MCF 10A (cell line): ENCODE measurements around the gene GMPR2. TPM values are rescaled to one million over a fixed set of nuclear protein-coding genes. Genes with fewer than 3 reads are reported as not detected.

Source experiments
- BruUV-seq: library from RNA; stranded (reverse); fragments of 400-500 nt; replicated peaks from 2 replicates; lab custom pipeline; 2021; lab: Mats Ljungman, UMichigan
- CTCF ChIA-PET: fragments of 300-600 bp; sonication (Branson Sonifier 250); formaldehyde crosslinking; extraction: SDS; loops from one replicate; lab custom pipeline; 2021; ENCODE audit warnings: antibody characterized with exemption, inconsistent platforms; lab: Yijun Ruan, JAX
- POLR2A ChIA-PET: fragments of 300-600, 350-650 bp; sonication (Branson Sonifier 250); formaldehyde crosslinking; extraction: SDS; loops from one replicate; lab custom pipeline; 2020; ENCODE audit warnings: antibody characterized with exemption, inconsistent platforms; lab: Yijun Ruan, JAX
- DNase-seq: peaks from one replicate; pipeline ENCODE4 v3.0.0-alpha.2; 2018; ENCODE audit not compliant: unreplicated experiment
- H3K27ac Mint-ChIP-seq: one replicate; pipeline ENCODE4 v1.8.0; 2022; ENCODE audit warnings: mild to moderate bottlenecking, low read depth, mixed read lengths; ENCODE audit not compliant: unreplicated experiment
- H3K27me3 Mint-ChIP-seq: one replicate; pipeline ENCODE4 v1.8.0; 2022; ENCODE audit warnings: mixed read lengths; ENCODE audit not compliant: insufficient read depth, unreplicated experiment
- H3K36me3 Mint-ChIP-seq: one replicate; pipeline ENCODE4 v1.8.0; 2022; ENCODE audit warnings: mild to moderate bottlenecking, moderate library complexity, mixed read lengths; ENCODE audit not compliant: insufficient read depth, unreplicated experiment
- H3K4me1 Mint-ChIP-seq: one replicate; pipeline ENCODE4 v1.8.0; 2022; ENCODE audit warnings: mixed read lengths; ENCODE audit not compliant: insufficient read depth, unreplicated experiment
- H3K4me3 Mint-ChIP-seq: one replicate; pipeline ENCODE4 v1.8.0; 2022; ENCODE audit warnings: mild to moderate bottlenecking, moderate library complexity, mixed read lengths; ENCODE audit not compliant: unreplicated experiment
- H3K9me3 Mint-ChIP-seq: one replicate; pipeline ENCODE4 v1.8.0; 2022; ENCODE audit warnings: mixed read lengths; ENCODE audit not compliant: unreplicated experiment
- CTCF ChIP-seq: fragments of 200-600 bp; IDR thresholded peaks from one replicate; pipeline ENCODE4 v1.8.0; 2022; ENCODE audit warnings: antibody characterized with exemption, mild to moderate bottlenecking; ENCODE audit not compliant: unreplicated experiment
- intact Hi-C: fragments of 100-400 bp; cut with micrococcal nuclease; formaldehyde crosslinking; loops from 2 replicates; pipeline ENCODE4 v1.14.1; 2022
- total RNA-seq: library from RNA; stranded (reverse); gene quantifications from 2 replicates; pipeline ENCODE4 v1.2.3, GENCODE V29; 2022

GMPR2 gene
- total RNA-seq, 1 experiment from 2014 or later: 77.3 TPM

GRCh38 chr14:24260780-24261157 lies 28.0 kb downstream of the GMPR2 start:
- H3K4me3 Mint-ChIP-seq: no peak overlapping the region
- TF ChIP-seq CTCF: no peak
- H3K36me3 Mint-ChIP-seq: peaks cover 18% of the 10 kb centered on the region
- CTCF ChIA-PET: interaction anchor here (0.6 to 32.3 kb wide), 4 partner anchors 19 to 45 kb away, joined by 3 to 457 read pairs (median 198); partner anchors contain the start of genes DHRS1, MDP1, NOP9 and TINF2
- intact Hi-C loops: no loop called here
- POLR2A ChIA-PET: interaction anchor here (0.6 to 7.2 kb wide), 5 partner anchors 11 to 45 kb away, joined by 3 to 62 read pairs (median 10); partner anchors contain the start of genes DHRS1, MDP1, NOP9 and RABGGTA
- H3K27ac Mint-ChIP-seq: peak overlapping the region; percentile 79
- no peak for DNase-seq
- no peaks in the 10 kb centered on the region for H3K9me3 Mint-ChIP-seq
- no peaks in the 10 kb centered on the region for H3K27me3 Mint-ChIP-seq
- no TSS peak for BruUV-seq
- H3K4me1 Mint-ChIP-seq: peaks cover 54% of the 10 kb centered on the region

- H3K27ac Mint-ChIP-seq: peak overlapping the region; percentile 79
- ChIA-PET POLR2A (interaction anchor here (0.9 to 7.2 kb wide), 4 partner anchors 10 to 37 kb away, joined by 5 to 62 read pairs (median 14); partner anchors contain the start of genes DHRS1, NOP9, RABGGTA and TINF2), CTCF (interaction anchor here (0.6 to 32.3 kb wide), 6 partner anchors 9 to 48 kb away, joined by 3 to 457 read pairs (median 6); partner anchors contain the start of genes DHRS1, GMPR2, LTB4R2 and NOP9)
These were observed 28.7 kb downstream of the GMPR2 start for GRCh38 chr14:24261256-24261968.

GRCh38 chr14:24261969-24262327 lies 29.2 kb downstream of the GMPR2 start:
- DNase-seq: no peak
- CTCF ChIA-PET: interaction anchor here (0.6 to 32.3 kb wide), 6 partner anchors 9 to 48 kb away, joined by 3 to 457 read pairs (median 6); partner anchors contain the start of genes DHRS1, GMPR2, LTB4R2 and NOP9
- TF ChIP-seq CTCF: no peak
- H3K9me3 Mint-ChIP-seq: no peaks in the 10 kb centered on the region
- no peak overlapping the region for H3K27ac Mint-ChIP-seq
- POLR2A ChIA-PET: interaction anchor here (1.2 to 7.2 kb wide), 4 partner anchors 8 to 36 kb away, joined by 4 to 62 read pairs (median 14); partner anchors contain the start of genes DHRS1, NOP9 and RABGGTA
- intact Hi-C loops: no loop called here
- peaks cover 58% of the 10 kb centered on the region for H3K4me1 Mint-ChIP-seq
- no peaks in the 10 kb centered on the region for H3K27me3 Mint-ChIP-seq
- no TSS peak for BruUV-seq
- H3K4me3 Mint-ChIP-seq: no peak overlapping the region
- peaks cover 24% of the 10 kb centered on the region for H3K36me3 Mint-ChIP-seq

More at GRCh38 chr14:24261256-24261968, 28.7 kb downstream of the GMPR2 start:
- intact Hi-C loops: no loop called here
- Mint-ChIP-seq H3K4me3 (no peak overlapping the region), H3K9me3 (no peaks in the 10 kb centered on the region), H3K36me3 (peaks cover 23% of the 10 kb centered on the region), H3K27me3 (no peaks in the 10 kb centered on the region), H3K4me1 (peaks cover 55% of the 10 kb centered on the region)
- DNase-seq: no peak
- TF ChIP-seq CTCF: no peak
- no TSS peak for BruUV-seq
